GM18870 (cell line): ENCODE data around the gene NT5DC1.

Experiments used
- ATAC-seq: cut with Tn5 transposase; IDR thresholded peaks from one replicate; pipeline ENCODE4 v1.9.1; 2021; ENCODE audit warnings: moderate library complexity; ENCODE audit not compliant: unreplicated experiment

Gene NT5DC1

DNA sequence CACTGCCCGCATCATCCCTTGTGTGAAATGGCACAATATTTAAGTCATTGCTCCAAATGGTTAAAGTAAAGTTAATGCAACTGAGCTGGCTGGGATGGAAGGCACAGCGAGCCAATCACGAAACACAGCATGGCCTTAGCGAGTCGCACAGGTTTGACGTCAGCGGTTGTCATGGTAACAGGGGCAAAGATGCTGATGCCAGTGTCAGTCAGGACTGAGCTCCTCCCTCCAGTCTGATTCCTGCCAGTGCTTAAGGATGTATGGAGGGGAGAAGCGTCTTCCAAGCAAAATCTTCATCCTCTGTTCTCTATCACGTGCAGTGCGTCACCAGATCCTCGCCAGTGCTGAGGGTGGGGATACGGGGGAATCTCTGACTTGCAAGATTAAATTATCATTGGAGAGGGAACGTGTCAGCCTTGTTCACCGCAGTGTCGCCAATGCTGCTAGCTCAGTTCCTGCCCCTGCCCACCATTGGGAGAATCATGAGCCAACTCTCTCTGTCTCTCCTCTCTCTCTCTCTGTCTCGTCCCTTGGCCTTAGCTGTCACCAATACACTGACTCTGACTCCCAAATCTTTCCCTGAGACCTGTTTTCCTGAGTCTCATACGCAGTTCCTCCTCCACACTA is 128.7 kb downstream of the NT5DC1 start:
- no peak for ATAC-seq

DNA sequence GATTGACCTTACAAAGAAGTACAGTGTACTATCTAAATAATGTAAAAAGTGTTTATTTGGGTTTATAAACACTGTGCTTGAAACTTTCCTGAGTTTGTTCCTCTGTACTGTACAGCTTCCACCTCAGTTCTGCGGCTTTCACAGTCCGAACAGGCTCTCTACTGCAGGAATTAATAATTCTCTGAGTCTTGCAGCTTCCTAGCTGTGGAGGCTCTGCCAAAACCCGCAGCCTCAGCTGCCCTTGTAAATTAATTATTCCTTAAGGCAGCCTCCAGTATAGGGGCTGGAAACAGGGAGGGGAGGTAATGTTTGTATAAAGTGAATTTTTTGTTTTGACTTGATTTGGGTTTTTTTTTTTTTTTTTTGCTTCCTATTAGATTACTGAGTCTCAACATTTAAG is 134.0 kb downstream of the NT5DC1 start:
- ATAC-seq = no peak

DNA sequence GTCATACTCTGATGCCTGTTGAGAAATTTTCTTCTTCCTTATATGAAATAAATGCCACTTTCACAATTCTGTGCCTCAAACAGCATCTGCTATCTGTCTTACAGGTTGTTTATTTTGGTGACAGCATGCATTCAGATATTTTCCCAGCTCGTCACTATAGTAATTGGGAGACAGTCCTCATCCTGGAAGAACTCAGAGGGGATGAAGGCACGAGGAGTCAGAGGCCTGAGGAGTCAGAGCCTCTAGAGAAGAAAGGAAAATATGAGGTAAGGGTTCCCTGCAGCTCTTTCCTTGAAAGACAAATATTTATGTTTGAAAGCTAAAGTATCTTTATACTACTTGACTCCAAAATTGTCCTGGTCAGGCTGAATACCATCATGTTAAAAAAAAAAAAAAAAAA is 137.4 kb downstream of the NT5DC1 start:
- ATAC-seq = no peak

DNA sequence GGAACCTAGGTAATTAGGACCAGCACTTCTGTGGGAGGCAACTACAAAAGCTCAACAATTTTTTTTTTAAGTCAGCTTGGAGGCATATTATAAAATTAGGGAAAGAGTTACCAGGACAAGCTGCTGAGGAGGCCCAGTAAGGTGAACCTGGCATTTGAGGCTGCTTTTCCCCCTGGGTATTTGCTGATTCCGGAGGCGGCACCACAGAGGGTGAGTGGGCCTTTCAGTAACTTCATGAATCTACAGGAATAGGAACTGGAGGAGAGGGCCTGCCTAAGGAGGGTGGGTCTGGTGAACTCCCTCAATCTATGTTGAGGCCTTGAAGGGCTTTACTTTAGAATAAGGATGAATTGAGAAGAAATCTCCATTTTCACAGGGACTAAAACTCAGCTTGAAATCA is 138.6 kb downstream of the NT5DC1 start:
- ATAC-seq = no peak

DNA sequence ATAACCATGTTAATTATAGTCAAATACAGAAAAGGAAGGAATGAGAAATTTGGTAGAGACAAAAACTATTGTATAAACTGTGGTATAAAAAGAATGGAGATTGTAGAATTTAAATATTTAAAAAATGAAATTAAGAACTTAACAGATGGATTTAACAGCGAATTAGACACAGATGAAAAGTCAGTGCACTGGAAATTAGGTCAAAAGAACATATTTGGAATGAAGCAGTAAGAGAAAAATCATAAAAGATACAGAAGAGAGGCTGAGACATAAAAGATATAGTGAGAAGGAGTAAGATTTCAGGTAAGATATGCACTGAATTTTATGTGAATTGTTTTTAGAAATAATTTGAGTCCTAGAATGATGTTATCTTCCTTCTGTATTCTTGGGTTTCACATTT is 139.2 kb downstream of the NT5DC1 start:
- no peak for ATAC-seq

DNA sequence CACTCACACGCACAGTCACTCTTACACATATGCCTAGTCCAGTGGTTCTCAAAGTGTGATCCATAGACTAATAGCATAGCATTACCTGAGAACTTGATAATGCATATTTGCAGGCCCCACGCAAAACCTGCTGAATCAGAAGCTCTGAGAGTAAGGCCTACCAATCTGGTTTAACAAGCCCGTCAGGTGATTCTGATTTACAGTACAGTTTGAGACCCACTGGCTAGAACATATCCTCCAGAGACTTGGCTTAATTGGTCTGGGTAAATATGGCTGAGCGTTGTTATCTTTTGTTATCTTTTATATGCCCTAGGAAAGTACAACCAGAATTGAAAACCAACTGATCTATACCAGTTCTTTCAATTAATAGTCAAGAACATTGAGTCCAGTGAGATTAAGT is 143.6 kb downstream of the NT5DC1 start:
- no peak for ATAC-seq

DNA sequence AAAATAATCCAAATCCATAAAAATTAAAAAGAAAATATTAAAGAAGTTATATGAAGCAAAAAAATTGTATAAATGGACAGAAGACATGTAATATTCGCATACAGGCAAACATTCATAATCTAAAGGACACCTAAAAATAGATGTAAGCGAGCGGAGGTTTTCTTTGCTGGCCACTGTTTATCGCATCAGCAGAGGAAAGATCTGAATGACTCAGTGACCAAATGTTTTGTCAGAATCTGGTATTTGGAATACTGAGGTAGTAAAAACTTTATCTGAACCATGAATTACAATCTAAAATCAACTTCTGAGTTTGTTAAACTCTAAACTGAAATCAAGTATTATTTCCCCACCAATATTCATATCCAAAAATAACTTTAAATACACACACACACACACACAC is 145.4 kb downstream of the NT5DC1 start:
- ATAC-seq = no peak

DNA sequence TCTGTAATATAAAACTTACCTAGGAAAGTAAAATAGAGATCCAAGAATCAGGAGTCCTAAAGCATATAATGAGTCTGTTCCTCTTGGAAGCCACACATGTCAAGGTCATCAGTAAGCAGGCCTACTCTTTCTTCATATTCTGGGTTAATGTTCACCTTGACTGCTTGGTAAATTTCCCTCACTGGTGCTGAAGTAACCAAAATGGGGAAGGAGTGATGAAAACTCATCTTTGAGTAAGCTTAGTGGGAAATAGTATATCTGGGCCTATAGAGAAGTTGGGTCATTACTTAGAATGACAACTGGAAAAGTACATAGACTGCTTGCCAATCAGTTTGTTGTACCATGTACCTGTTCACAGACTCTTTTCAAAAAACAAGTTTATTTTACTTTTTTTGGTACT is 146.6 kb downstream of the NT5DC1 start:
- no peak for ATAC-seq

DNA sequence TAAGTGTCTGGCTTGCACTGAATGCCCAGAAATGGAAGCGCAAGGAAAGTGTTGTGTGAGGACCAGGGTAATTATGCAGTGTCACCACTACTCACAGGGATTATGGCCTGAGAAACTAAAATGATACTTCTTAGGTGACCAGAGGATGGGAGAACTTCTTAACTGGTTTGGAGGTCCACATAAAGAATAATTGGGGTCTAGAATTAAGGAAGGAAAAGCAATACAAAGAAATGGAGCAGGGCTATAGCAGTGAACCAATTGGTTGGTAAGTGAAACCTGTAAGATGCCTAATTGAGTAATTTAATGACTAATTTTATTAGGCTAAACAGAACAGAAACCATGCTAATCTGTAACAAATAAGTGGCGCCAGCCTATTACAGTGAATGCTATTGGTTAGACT is 147.9 kb downstream of the NT5DC1 start:
- no peak for ATAC-seq

DNA sequence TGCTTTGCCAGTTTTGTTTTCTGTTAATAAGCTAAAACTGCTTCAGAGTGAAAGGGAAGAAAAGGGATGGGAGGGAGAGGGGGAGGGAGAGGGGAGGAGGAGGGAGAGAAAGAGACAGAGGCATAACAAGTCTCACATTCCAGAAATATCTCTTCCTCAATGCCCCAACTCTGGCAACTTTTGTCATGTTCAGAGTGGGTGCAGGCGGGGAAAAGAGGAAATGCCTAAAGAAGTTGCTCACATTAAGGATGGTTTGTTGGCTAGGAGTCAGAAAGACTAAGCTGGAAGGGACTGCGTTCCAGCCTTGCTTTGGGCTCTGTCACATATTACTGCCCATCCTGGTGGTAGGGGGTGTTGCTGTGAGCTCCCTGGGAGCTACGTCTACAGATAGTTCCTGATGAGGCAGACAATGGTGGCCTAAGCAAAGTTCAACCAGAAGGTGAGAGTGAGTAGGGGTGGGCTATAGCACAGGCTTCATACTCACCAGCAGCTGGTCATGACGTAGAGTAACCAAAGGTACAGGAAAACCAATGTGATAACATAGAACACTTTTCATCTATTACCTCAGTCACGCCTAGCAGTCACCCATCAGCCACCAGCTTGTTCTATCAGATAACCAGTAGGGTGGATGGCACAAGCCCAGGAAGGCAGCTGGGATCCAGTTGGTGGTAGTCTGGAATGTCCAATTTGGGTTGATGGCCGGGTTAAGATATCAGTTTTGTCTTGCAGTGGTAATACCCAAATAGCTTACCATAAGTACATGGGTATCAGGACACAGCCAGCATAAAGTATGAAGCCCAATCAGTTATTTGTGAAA is 151.1 kb downstream of the NT5DC1 start:
- ATAC-seq = no peak

DNA sequence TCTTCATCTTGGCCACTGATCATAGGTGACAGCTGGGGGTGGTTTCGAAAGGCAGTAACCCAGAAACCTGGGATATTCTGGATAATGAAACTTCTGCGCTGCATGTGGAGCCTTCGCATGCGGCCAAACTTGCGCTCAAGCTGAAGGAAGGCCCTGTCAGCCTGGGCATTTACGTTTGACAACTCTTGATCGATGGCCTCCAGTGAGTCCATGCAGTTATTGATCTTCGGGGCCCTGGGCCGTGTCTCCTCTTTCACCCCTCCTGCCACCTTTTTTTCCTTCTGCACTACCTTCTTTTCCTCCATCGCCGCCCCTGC is 152.5 kb downstream of the NT5DC1 start:
- ATAC-seq = no peak

DNA sequence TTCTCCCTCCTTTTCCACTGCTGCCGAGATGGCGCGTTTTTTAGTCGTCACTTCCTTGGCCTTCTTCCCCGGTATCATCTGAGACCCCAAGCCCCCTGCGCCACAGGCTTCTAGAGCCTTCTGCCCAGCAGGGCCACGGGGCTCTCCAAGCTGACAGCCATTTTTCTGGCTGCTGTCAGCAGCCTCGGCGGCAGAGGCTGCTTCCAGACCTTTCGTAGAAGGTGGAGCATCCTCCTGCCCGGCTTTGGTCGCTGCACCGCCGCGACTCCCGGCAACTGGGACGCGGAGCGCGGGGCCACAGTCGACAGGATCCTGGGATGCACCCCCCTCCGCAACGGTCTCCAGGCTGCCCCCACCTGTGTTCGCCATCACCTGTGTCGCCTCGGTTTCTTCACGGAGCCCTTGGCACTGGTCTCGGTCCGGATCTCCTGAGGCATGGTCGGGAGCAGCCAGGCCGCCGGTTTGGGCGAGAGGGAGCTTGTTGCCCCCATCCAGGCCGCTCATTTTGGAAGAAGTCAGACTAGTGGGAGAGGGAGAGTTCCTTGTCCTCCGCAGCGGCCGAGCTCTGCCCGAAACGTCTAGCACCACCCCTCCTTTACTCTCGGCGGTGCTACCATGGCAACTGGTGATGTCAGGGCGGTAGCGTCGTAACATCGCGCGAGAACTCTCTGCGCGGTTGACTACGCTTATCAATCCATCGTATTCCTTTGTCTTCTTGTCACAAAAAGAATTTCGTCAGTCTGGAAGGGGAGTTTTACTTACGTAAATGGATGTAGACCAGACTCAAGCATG is 153.0 kb downstream of the NT5DC1 start, which contains the start of gene TSPYL4:
TSPYL4 (minus strand) TSS at position 571 of the 792 bp plus-strand sequence; CDS start at position 504, 67 bp downstream.
- peak; percentile 98 for ATAC-seq

DNA sequence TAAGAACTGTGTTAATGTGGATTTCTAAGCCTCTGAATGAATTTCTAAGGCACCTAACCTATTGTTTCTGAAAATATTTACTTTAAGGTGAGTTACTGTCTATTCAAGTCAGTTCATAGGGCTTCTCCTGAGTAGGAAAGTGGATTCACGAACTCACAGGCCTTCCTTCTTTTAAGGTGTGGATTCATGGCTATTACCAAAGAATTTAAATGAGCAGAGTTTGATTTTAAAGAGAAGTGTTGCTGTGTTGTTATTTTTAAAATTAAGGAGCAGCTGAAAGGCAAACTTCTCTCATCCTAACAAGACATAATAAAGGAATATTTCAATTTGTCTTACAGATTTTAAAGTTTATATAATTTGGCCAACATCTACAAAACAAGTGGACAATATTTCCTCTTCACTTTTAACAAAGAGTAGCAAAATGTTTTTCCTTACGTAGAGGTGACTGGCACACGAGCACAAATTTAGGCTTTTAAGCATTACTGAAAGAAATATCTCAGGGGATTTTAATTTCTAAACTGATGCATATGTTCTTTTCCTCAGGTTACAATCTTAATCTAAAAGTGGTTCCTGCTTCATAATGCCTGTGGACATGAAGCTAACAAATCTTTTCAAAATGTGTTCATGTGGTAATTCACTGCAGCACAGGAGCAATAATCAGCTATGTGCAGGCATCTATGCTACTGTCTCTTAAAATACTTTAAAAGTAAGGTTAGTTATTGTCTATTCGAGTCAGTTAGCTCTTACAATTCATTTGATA is 153.8 kb downstream of the NT5DC1 start:
- peak; percentile 34 for ATAC-seq

DNA sequence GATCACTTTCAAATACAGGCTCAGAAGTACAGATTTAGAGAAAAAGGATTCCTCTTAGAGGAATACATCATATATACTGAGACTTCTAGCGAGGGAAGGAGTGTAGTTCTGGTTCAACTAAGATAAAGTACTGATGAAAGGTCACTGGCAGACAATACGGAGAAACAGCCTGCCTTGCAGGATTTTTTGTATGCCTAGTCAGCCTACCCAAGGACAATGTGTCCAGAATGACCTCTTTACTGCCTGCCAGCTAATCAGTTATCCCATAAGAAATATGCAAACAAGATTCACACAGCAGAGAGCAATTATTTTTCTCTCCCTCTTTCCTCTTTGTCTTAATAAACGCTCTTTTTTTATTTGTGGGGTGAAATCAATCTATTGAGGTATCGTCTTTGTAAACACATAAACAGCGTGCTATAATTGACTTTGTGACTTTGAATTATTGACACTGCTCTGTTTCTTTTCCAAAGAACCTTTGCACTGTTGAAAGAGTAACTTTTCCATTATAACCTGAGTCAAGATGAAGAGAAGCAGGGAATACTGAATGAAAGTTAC is 154.7 kb downstream of the NT5DC1 start:
- no peak for ATAC-seq

DNA sequence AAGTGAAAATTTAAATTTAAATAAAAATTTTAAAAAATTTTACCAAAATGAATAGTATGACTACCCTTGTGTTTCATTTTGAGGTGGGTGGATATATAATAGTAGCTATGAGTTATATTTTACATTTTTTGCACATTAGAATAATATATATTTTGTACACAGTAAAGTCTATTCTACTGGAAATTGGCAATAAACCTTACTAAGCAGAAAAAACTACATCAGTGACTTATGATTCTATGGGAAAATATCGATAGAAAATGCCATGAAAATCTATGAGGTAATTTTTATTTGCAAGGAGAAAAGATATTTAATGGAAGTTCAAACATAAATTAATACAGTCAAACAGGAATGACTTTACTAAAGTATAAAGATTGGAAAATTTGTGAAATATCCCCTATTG is 156.0 kb downstream of the NT5DC1 start:
- ATAC-seq = no peak

DNA sequence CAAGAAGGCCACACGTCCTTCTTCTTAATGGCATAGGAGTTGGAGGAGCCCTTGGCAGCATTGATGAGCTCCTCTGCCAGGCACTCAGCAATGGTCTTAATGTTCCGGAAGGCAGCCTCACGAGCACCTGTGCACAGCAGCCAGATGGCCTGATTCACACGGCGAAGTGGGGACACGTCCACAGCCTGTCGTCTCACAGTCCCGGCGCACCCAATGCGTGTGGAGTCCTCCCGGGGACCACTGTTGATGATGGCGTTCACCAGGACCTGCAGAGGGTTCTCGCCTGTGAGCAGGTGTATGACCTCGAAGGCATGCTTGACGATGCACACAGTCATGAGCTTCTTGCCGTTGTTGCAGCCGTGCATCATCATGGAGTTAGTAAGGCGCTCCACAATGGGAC is 157.9 kb downstream of the NT5DC1 start:
- no peak for ATAC-seq

DNA sequence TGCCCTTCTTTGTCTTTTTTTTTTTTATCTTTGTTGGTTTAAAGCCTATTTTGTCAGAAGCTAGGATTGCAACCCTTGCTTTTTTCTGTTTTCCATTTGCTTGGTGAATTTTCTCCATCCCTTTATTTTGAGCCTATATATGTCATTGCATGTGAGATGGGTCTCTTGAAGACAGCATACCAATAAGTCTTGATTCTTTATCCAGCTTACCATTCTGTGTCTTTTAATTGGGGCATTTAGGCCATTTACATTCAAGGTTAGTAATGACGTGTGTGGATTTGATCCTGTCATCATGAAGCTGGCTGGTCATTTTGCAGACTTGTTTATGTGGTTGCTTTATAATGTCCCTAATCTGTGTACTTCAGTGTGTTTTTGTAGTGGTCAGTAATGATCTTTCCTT is 162.7 kb downstream of the NT5DC1 start:
- ATAC-seq = no peak

DNA sequence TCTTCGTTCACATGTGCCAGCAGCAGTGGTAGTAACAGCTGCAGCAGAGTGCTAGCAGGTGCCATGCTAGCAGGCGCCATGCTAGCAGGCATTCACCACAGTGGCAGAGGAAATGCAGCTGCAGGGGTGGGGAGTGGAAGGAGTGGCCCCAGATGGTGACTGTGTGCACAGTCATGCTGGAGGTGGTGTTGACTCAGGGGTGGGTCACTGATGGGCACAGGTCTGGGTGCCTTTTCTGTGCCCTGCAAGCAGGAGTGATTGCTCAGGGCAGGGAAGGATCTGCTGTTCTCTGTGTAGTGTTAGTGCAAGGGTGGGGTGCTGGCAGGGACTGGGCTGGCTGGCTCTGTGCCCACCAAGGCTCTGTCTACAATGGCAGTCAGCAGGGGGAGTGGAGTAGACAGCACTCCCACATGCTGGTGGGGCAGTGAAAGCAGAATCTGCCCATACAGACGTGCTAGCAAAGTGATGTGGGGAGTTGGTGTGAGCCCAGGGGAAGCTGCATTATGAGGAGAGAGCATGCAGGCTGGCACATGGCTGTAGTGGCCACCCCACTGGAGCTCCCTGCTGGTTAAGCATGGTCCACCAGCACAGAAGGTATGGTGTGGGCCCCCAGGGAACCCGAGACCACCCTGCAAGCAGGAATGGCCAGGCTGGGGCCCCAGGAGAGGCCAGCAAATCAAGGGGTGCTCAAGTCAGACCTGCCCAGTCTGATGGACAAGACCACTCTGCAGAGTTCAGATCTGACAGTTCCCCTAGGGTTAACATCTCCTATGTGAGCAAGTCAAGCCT is 164.6 kb downstream of the NT5DC1 start:
- ATAC-seq = no peak

DNA sequence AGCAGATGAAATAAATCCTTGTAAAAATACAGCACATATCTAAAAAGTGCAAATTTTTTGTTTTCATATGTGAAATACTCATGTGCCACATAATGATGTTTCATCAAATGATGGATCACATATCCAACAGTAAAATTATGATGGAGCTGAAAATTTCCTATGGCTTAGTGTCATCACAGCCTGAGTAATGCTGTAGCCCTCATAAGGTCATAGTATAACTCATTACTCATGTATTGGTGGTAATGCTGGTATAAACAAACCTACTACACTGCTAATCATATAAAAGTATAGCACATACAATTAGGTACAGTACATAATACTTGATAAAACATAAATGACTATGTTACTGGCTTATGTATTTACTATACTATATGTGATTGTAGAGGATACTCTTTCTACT is 166.2 kb downstream of the NT5DC1 start:
- no peak for ATAC-seq
